Natural killer cell (primary cell): ENCODE data around the gene LGALS4. TPM values are rescaled to one million over a fixed set of nuclear protein-coding genes. Genes with fewer than 3 reads are reported as not detected.
"Not testable (repeated sequence)": the region's sequence is repeated elsewhere in the genome, so short reads cannot be mapped to it uniquely, and the experiment has no call there.

ENCODE experiments used
- ATAC-seq, 3 donors: fragments of 150-1000 bp in 2 of 3; fragments of 200-7000 bp in 1 of 3; cut with Tn5 transposase; 1 replicate in 1 of 3; 2 replicates in 2 of 3; pipeline ENCODE4 v1.10.0; 2021; ENCODE audit warnings: mild to moderate bottlenecking in 2 of 3, moderate library complexity in 2 of 3
- DNase-seq, 2 donors: peaks; one replicate each; pipeline versions ENCODE4 v3.0.0 to v3.0.0-alpha.2; 2013 to 2021; ENCODE audit warnings: mixed read lengths in 1 of 2
- H3K27ac ChIP-seq: one replicate; pipeline ENCODE4 v1.5.1; 2013; ENCODE audit warnings: mild to moderate bottlenecking, low read length
- H3K27me3 ChIP-seq: one replicate; pipeline ENCODE4 v1.6.1; 2013; ENCODE audit warnings: low read length; ENCODE audit not compliant: control insufficient read depth, insufficient read depth
- H3K36me3 ChIP-seq: one replicate; pipeline ENCODE4 v1.6.1; 2013; ENCODE audit warnings: low read length; ENCODE audit not compliant: control insufficient read depth, insufficient read depth
- H3K4me1 ChIP-seq: one replicate; pipeline ENCODE4 v1.6.1; 2013; ENCODE audit warnings: low read length; ENCODE audit not compliant: control insufficient read depth, insufficient read depth
- H3K4me3 ChIP-seq: one replicate; pipeline ENCODE4 v1.5.1; 2013; ENCODE audit warnings: low read length
- H3K9me3 ChIP-seq: one replicate; pipeline ENCODE4 v1.6.1; 2013; ENCODE audit warnings: low read length; ENCODE audit not compliant: control insufficient read depth, insufficient read depth
- H3K27ac Mint-ChIP-seq, 2 donors: one replicate each; pipeline ENCODE4 v1.8.0; 2022; ENCODE audit warnings: mild to moderate bottlenecking in 2 of 2, mixed read lengths in 2 of 2, moderate library complexity in 1 of 2
- H3K27me3 Mint-ChIP-seq, 2 donors: one replicate each; pipeline ENCODE4 v1.8.0; 2022; ENCODE audit warnings: low read depth in 2 of 2, mixed read lengths in 2 of 2
- H3K36me3 Mint-ChIP-seq: one replicate; pipeline ENCODE4 v1.8.0; 2022; ENCODE audit warnings: mixed read lengths
- H3K4me1 Mint-ChIP-seq, 2 donors: one replicate each; pipeline ENCODE4 v1.8.0; 2022; ENCODE audit warnings: mixed read lengths in 2 of 2
- H3K4me3 Mint-ChIP-seq: one replicate; pipeline ENCODE4 v1.8.0; 2022; ENCODE audit warnings: mild to moderate bottlenecking, moderate library complexity, mixed read lengths
- H3K9me3 Mint-ChIP-seq, 2 donors: one replicate each; pipeline ENCODE4 v1.8.0; 2022; ENCODE audit warnings: mixed read lengths in 2 of 2
- WGBS: methylation state at CpG from one replicate; pipeline ENCODE4 v1.1.7; 2013; ENCODE audit warnings: missing lambda C conversion rate; ENCODE audit not compliant: insufficient coverage; 5-methylcytosine and 5-hydroxymethylcytosine counted together
- intact Hi-C: fragments of 100-400 bp; cut with micrococcal nuclease; formaldehyde crosslinking; loops from one replicate; pipeline ENCODE4 v1.14.2; 2022
- total RNA-seq, 4 donors: library from RNA; stranded (reverse); fragments of 120-200 nt in 1 of 4; gene quantifications; one replicate each; pipeline versions ENCODE4 v1.2.3 to v1.2.4, GENCODE V29; 2013 to 2022
- TF ChIP-seq, protein P1 (sequence below): fragments of 200-600 bp; IDR thresholded peaks from one replicate; pipeline ENCODE4 v1.8.0; 2022; ENCODE audit warnings: antibody characterized with exemption

The LGALS4 gene
- total RNA-seq, 3 donors from 2014 or later (not counting 1 experiment from before 2014, with no cell fraction given), result 4.2 to 4.8 (median 4.6) TPM

DNA sequence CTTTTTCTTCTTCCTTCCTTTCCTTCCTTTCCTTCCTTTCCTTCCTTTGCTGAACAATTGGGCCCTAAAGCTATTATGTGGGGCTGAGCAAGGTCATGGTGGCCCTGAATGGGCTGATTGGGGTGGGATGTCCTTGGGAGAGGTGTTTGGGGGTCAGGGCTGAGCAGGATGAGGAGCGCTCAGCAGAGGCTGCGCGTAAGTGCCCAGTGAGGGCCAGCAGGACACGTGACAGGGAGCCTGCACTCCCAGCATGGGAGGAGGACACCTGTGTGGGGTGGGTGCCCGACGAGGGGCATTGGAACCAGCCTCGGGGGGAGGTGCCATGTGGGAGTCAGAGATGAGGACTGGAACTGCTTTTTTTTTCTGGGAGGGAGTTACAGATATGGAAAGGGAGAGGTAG, 34.0 kb downstream of the LGALS4 start:
- no peaks in the 10 kb centered on the region for H3K9me3 Mint-ChIP-seq
- no peak overlapping the region for H3K4me3 Mint-ChIP-seq
- Histone ChIP-seq H3K4me1 (no peaks in the 10 kb centered on the region), H3K4me3 (no peak overlapping the region), H3K27me3 (no peaks in the 10 kb centered on the region), H3K9me3 (no peaks in the 10 kb centered on the region), H3K27ac (no peak overlapping the region), H3K36me3 (no peaks in the 10 kb centered on the region)
- WGBS, result 83% methylated on average over 7 of the region's 7 CpGs
- no peaks in the 10 kb centered on the region for H3K36me3 Mint-ChIP-seq
- ATAC-seq, result no peak
- intact Hi-C loops, result no loop called here
- TF ChIP-seq, protein P1, sequence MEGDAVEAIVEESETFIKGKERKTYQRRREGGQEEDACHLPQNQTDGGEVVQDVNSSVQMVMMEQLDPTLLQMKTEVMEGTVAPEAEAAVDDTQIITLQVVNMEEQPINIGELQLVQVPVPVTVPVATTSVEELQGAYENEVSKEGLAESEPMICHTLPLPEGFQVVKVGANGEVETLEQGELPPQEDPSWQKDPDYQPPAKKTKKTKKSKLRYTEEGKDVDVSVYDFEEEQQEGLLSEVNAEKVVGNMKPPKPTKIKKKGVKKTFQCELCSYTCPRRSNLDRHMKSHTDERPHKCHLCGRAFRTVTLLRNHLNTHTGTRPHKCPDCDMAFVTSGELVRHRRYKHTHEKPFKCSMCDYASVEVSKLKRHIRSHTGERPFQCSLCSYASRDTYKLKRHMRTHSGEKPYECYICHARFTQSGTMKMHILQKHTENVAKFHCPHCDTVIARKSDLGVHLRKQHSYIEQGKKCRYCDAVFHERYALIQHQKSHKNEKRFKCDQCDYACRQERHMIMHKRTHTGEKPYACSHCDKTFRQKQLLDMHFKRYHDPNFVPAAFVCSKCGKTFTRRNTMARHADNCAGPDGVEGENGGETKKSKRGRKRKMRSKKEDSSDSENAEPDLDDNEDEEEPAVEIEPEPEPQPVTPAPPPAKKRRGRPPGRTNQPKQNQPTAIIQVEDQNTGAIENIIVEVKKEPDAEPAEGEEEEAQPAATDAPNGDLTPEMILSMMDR, result no peak
- peaks cover 0 to 3% of the 10 kb centered on the region in 2 donors for H3K27me3 Mint-ChIP-seq
- no peaks in the 10 kb centered on the region for H3K4me1 Mint-ChIP-seq
- H3K27ac Mint-ChIP-seq, result no peak overlapping the region
- no peak for DNase-seq

DNA sequence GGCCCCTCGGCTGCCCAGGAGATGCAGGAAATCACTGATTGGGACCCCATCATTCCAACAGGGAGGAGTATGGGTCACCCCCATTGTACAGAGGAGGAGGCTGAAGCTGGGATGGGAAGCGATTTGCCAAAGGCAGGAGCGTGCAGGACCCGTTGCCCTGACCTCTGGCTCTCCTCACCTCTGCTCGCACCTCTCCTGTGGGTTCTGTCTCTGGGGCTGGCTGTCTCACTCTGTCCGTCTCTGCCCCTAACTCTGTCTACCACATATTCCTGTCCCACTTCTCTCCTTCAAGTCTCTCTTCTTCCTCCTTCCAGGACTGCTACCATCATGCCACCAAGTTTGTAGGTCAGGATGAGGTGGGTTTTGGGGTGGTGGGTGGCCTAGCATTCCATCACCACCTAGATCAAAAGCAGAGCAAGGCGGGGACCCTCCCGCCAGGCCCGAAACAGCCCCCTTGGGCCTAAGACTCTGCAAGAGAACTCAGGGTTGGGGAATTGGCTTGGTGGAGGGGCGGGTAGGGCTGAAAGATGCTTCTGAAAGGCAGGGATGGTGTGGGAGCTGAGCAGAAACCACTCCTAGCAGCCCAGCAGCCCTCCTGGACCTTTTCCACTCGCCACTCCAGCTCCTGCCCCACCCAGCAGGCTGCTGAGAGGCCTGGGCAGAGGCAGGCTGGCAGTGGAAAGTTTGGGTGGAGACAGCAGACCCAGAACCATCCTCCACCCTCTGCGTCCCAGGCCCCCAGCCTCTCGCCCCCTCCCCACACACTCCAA, 38.4 kb downstream of the LGALS4 start:
- Histone ChIP-seq H3K4me3 (no peak overlapping the region), H3K4me1 (peaks cover 8% of the 10 kb centered on the region), H3K9me3 (no peaks in the 10 kb centered on the region), H3K36me3 (no peaks in the 10 kb centered on the region), H3K27ac (no peak overlapping the region), H3K27me3 (no peaks in the 10 kb centered on the region)
- Mint-ChIP-seq H3K27ac (no peak overlapping the region), H3K9me3 (no peaks in the 10 kb centered on the region), H3K4me3 (no peak overlapping the region), H3K27me3 (peaks cover 0 to 3% of the 10 kb centered on the region in 2 donors), H3K36me3 (no peaks in the 10 kb centered on the region), H3K4me1 (peaks cover 3 to 4% of the 10 kb centered on the region in 2 donors)
- intact Hi-C loops, result loop anchor here (2.0 kb wide), 1 partner anchor 18 kb away; no protein-coding TSS in a partner anchor
- ATAC-seq, result no peak
- 84% methylated on average over 13 of the region's 13 CpGs for WGBS
- TF ChIP-seq, protein P1, result no peak
- DNase-seq, result no peak

DNA sequence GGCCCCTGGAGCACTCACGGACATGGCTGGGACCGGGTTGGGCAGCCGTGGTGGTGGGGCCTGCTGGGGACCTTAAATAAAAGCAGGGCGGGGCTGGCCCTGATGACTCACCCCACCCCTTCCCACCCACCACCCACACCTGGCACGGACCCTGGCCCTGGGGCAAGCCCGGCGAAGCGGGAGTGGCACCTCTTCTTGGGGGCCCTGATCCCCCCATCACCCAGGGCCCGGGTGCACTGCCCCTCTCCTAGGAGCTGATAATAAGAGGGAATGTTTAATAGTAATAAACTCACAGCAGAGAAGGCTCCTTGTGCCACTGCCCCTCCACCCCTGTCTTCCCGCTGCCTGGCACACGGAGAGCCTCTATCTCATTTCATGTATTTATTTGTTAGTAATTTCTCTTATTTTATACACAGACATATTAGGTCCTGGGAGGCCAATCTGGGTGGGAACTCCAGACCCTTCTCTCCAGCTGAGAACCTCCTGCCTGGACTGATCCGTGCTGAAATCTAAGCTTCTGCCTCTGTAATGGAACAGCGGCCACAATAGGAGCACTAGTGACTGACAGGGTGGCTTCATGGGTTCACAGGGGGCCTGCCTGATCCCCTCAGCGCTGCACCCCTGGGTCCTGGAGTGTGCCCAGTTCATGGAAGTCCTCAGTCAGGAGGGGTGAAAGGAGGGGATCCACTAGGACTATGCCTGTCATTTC, 39.1 kb downstream of the LGALS4 start, which contains the start of gene LGALS7:
LGALS7 (minus strand) TSS at position 49 of the 709 bp plus-strand sequence; CDS start at position 24, 25 bp downstream.
- H3K4me3 ChIP-seq, result no peak within 1 kb of the TSS
- no peak within 1 kb of the TSS for H3K27ac ChIP-seq
- peaks cover 12% of the 10 kb centered on the region for H3K4me1 ChIP-seq
- no peaks in the 10 kb centered on the region for H3K27me3 ChIP-seq
- TF ChIP-seq, protein P1, result no peak
- 92% methylated on average over 7 of the region's 14 CpGs for WGBS
- H3K4me1 Mint-ChIP-seq, result peaks cover 7% of the 10 kb centered on the region in 2 donors
- ATAC-seq, result no peak
- no peak within 1 kb of the TSS for H3K27ac Mint-ChIP-seq
- H3K36me3 Mint-ChIP-seq, result no peaks in the 10 kb centered on the region
- peaks cover 0 to under 1% of the 10 kb centered on the region in 2 donors for H3K27me3 Mint-ChIP-seq
- no peaks in the 10 kb centered on the region for H3K36me3 ChIP-seq
- intact Hi-C loops, result loop anchor here (2.0 kb wide), 1 partner anchor 19 kb away; no protein-coding TSS in a partner anchor
- no peaks in the 10 kb centered on the region for H3K9me3 Mint-ChIP-seq
- H3K9me3 ChIP-seq, result no peaks in the 10 kb centered on the region
- DNase-seq, result no peak
- no peak within 1 kb of the TSS for H3K4me3 Mint-ChIP-seq

DNA sequence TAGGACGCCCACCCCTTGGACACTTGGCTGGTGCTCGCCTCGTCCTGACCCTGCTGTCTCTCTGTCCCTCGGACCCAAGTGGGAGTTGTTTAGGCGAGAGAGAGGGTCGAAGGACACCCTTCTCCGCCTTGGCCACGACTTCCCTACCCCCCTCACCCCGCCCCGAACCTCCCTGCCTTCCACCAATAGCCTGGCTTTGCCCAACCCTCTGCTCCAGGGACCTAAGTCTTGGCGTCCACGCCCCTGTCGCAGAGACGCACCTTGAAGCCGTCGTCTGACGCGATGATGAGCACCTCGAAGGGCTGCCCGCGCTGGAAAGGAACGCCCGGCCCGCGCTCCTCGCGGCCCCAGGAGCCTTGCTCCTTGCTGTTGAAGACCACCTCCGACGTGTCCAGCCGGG, 41.2 kb downstream of the LGALS4 start:
- H3K9me3 Mint-ChIP-seq, intact Hi-C loops, DNase-seq, H3K4me3 Mint-ChIP-seq, H3K4me3 ChIP-seq, H3K27me3 Mint-ChIP-seq, H3K36me3 Mint-ChIP-seq, H3K27me3 ChIP-seq, H3K27ac Mint-ChIP-seq, H3K36me3 ChIP-seq, H3K4me1 Mint-ChIP-seq, H3K27ac ChIP-seq, H3K9me3 ChIP-seq, ATAC-seq: not testable (repeated sequence)
- WGBS, result 97% methylated on average over 3 of the region's 30 CpGs
- peaks cover 12% of the 10 kb centered on the region for H3K4me1 ChIP-seq

DNA sequence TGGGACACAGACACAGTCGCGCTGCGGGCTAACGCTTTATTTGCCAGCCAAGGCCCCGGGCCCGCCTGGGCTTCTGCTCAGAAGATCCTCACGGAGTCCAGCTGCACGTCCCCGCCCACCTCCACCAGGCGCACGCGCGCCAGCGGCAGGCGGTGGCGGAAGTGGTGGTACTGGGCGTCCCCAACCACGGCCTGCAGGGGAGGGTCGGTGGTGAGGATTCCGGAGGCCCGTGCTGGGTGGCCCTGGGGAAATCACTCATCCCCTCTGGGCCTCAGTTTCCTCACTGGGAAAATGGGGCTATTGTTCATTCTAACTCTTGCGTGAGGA, 41.8 kb downstream of the LGALS4 start:
- H3K36me3 Mint-ChIP-seq, H3K4me3 ChIP-seq, DNase-seq, intact Hi-C loops, H3K9me3 ChIP-seq, H3K27me3 ChIP-seq, H3K27ac Mint-ChIP-seq, H3K27ac ChIP-seq, H3K27me3 Mint-ChIP-seq, H3K4me1 Mint-ChIP-seq, H3K4me3 Mint-ChIP-seq, H3K9me3 Mint-ChIP-seq, H3K36me3 ChIP-seq: not testable (repeated sequence)
- peak; percentile 75 to 76 (median 76) for ATAC-seq
- peaks cover 12% of the 10 kb centered on the region for H3K4me1 ChIP-seq
- no CpG with 5 or more reads among the region's 22 CpGs for WGBS
